Stimulated activated CD4-positive, alpha-beta T cell treated with anti-CD3 and anti-CD28 coated beads, Interleukin-1b, Interleukin-23, amount 100 ng/mL, for 4 hours (primary cell): ENCODE data around the gene HPSE2.

Source experiments
- DNase-seq, 2 donors: peaks; one replicate each; pipeline ENCODE4 v3.0.0-alpha.2; 2020; ENCODE audit warnings: low read depth in 2 of 2

HPSE2 gene

DNA sequence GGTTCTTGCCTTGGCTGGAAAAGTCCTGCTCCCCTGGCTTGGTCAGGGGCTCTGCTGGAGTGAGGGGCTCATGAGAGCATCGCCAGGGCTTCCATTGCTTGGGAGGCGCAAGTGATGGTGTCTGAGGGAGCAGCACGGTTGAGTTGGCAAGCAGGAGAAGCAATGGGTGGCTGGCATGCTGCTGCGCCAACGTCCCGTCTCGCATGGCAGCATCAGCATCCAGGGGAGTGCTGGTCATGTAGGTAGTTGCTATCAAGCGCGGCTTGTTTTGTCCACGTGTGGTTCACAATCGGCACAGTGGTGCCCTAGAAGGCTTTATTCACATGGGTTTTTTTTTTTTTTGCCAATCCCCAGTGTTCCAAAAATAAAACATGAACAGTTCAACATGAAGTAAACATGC lies 824.5 kb downstream of the HPSE2 start:
- DNase-seq: no peak

DNA sequence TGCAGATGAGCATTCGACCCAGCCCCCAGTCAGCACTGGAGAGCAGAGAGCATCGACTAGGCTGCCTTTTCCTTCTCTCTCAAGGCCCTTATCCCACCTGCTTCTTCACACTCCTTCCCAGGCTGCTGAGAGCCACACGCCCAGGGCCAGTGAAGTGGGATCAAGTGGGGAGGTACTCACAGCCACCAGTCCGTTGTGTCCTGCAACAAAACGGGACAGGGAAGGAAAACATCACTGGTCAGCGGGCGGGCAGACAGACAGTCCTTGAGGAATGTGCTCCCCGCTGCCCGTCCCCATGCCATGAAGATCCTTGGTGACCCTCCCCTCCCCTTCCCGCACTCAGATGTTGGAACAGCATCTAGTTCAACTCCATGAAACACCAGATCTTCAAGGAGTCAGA lies 824.9 kb downstream of the HPSE2 start:
- DNase-seq: no peak

DNA sequence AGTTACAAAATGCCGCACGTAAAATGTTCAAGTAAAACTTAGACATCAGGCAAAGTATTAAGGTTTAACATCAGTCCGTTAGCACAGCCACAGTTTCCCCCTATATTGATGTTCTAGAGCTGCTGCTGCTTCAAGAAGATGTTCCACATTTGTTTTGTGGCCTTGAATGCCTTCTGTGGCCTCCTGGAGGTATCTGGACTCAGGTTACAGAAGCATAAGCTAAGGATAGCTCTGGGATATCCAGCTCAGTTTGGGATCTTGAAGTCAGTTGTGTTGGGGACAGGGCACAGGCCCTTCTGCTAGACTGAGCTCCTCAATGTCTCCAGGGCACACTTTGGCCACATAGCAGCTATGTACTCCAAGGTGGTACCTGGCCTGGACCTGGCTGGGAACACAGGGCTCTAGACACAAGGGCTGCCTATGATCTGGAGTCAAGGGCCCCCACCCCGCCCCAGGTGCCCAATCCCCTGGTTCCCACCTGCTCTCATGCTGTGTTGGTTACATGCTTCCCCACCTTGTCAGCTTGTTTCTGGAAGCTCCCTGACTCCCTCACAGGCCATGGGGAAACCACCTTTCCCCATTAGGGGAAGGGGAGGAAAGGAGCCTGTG lies 825.4 kb downstream of the HPSE2 start:
- DNase-seq: no peak

DNA sequence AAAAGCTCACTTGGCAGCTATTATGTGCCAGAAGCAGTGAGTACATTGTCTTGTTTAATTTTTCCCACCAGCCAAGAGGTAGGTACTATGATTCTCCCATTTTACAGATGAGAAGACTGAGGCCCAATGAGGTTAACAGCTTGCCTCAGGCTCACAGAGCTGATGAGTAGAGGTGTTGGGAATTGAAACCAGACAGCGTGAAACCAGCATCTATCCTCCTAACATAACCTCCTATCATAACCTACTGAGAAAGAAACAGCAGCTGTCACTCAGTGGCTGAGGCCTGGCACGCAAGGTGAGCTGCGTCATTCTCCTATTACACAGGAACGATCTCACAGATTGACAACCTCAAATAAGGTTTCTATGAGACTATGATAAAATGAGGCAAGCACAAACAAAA lies 826.9 kb downstream of the HPSE2 start:
- no peak for DNase-seq

DNA sequence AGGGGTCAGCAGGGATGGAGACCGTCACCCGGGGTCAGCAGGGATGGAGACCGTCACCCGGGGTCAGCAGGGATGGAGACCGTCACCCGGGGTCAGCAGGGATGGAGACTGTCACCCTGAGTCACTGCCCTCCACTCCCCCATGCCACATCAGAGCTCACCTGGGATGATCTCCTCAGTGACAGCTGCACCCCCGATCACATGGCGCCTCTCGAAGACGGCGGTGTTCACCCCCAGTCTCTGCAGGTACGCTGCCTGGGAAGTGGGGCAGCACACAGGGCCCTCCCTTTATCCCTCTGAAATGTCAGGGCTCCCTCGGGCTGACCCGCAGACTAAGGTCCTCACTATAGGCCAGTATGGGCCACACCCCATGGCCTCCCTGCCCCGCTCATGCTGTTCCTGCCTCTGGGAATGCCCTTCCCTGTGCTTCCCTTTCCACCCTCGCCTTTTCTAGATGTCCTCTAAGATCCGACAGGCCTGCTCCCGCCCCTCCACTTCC lies 827.9 kb downstream of the HPSE2 start:
- no peak for DNase-seq
